Astrocyte (in vitro differentiated cells and primary cell): Measurements from ENCODE around the gene HERC2. TPM values are rescaled to one million over a fixed set of nuclear protein-coding genes. Genes with fewer than 3 reads are reported as not detected.
"Not testable (repeated sequence)": the region's sequence is repeated elsewhere in the genome, so short reads cannot be mapped to it uniquely, and the experiment has no call there.

Experiments
- DNase-seq: peaks from one replicate; pipeline ENCODE4 v3.0.0-alpha.2; 2010; ENCODE audit warnings: low read depth
- FAIRE-seq: peaks from 2 replicates; lab custom pipeline; 2011; peaks lifted over from hg19 to GRCh38; lab: Jason Lieb, UNC
- H2AFZ ChIP-seq: 2 replicates; pipeline ENCODE4 v1.6.0; 2012; ENCODE audit warnings: low read depth, low read length, inconsistent platforms
- H3K27ac ChIP-seq: 2 replicates; pipeline ENCODE4 v1.5.1; 2011; ENCODE audit warnings: low read depth, low read length, inconsistent platforms
- H3K27me3 ChIP-seq: 2 replicates; pipeline ENCODE4 v1.6.0; 2011; ENCODE audit warnings: low read length, inconsistent platforms; ENCODE audit not compliant: insufficient read depth
- H3K36me3 ChIP-seq: 2 replicates; pipeline ENCODE4 v1.5.1; 2011; ENCODE audit warnings: low read length, inconsistent platforms; ENCODE audit not compliant: insufficient read depth
- H3K4me1 ChIP-seq: 2 replicates; pipeline ENCODE4 v1.5.1; 2011; ENCODE audit warnings: low read length, inconsistent platforms; ENCODE audit not compliant: insufficient read depth
- H3K4me2 ChIP-seq: 2 replicates; pipeline ENCODE4 v1.6.0; 2012; ENCODE audit warnings: low read length, inconsistent platforms
- H3K4me3 ChIP-seq: 2 replicates; pipeline ENCODE4 v1.5.1; 2011; ENCODE audit warnings: low read depth, mild to moderate bottlenecking, low read length, inconsistent platforms; ENCODE audit not compliant: insufficient read depth
- H3K79me2 ChIP-seq: 2 replicates; pipeline ENCODE4 v1.6.0; 2012; ENCODE audit warnings: mild to moderate bottlenecking, low read length, inconsistent platforms; ENCODE audit not compliant: insufficient read depth
- H3K9ac ChIP-seq: 2 replicates; pipeline ENCODE4 v1.6.0; 2012; ENCODE audit warnings: mild to moderate bottlenecking, low read length, inconsistent platforms
- H3K9me3 ChIP-seq: 2 replicates; pipeline ENCODE4 v1.5.1; 2012; ENCODE audit warnings: low read depth, mild to moderate bottlenecking, low read length, inconsistent platforms; ENCODE audit not compliant: insufficient read depth
- H4K20me1 ChIP-seq: 2 replicates; pipeline ENCODE4 v1.6.0; 2012; ENCODE audit warnings: low read length, inconsistent platforms; ENCODE audit not compliant: insufficient read depth
- H3K27ac Mint-ChIP-seq: one replicate; pipeline ENCODE4 v1.8.0; 2021; ENCODE audit warnings: mild to moderate bottlenecking, mixed read lengths; ENCODE audit not compliant: unreplicated experiment
- H3K27me3 Mint-ChIP-seq: one replicate; pipeline ENCODE4 v1.8.0; 2021; ENCODE audit warnings: low read depth, mixed read lengths; ENCODE audit not compliant: unreplicated experiment
- H3K36me3 Mint-ChIP-seq: one replicate; pipeline ENCODE4 v1.8.0; 2021; ENCODE audit warnings: low read depth, mixed read lengths; ENCODE audit not compliant: unreplicated experiment
- H3K4me1 Mint-ChIP-seq: one replicate; pipeline ENCODE4 v1.8.0; 2021; ENCODE audit warnings: low read depth, mixed read lengths; ENCODE audit not compliant: unreplicated experiment
- H3K4me3 Mint-ChIP-seq: one replicate; pipeline ENCODE4 v1.8.0; 2021; ENCODE audit warnings: mild to moderate bottlenecking, moderate library complexity, mixed read lengths; ENCODE audit not compliant: unreplicated experiment
- H3K9me3 Mint-ChIP-seq: one replicate; pipeline ENCODE4 v1.8.0; 2021; ENCODE audit warnings: mild to moderate bottlenecking, mixed read lengths; ENCODE audit not compliant: unreplicated experiment
- CTCF ChIP-seq: IDR thresholded peaks from 2 replicates; pipeline ENCODE4 v1.5.1; 2011; ENCODE audit warnings: low read depth, mild to moderate bottlenecking, inconsistent platforms, low read length, moderate library complexity; ENCODE audit not compliant: insufficient read depth
- EZH2 ChIP-seq: IDR thresholded peaks from 2 replicates; pipeline ENCODE4 v1.6.1; 2012; ENCODE audit warnings: mild to moderate bottlenecking, low read length, inconsistent platforms; ENCODE audit not compliant: insufficient read depth
- total RNA-seq: library from RNA; stranded (reverse); gene quantifications from 2 replicates; pipeline ENCODE4 v1.2.1, GENCODE V29; 2021

The HERC2 gene
- total RNA-seq, 1 donor from 2014 or later = 61.5 TPM

GRCh38 chr15:28219116-28219515, 102.9 kb downstream of the HERC2 start:
- H2AFZ ChIP-seq = no peak overlapping the region
- H3K4me2 ChIP-seq = no peak overlapping the region
- H3K4me1 ChIP-seq = no peaks in the 10 kb centered on the region
- Mint-ChIP-seq H3K4me1 (no peaks in the 10 kb centered on the region), H3K27ac (no peak overlapping the region), H3K9me3 (no peaks in the 10 kb centered on the region), H3K36me3 (no peaks in the 10 kb centered on the region), H3K27me3 (no peaks in the 10 kb centered on the region), H3K4me3 (no peak overlapping the region)
- no peaks in the 10 kb centered on the region for H3K79me2 ChIP-seq
- H4K20me1 ChIP-seq = no peaks in the 10 kb centered on the region
- FAIRE-seq (no peak), DNase-seq (no peak)
- peaks cover 9% of the 10 kb centered on the region for H3K36me3 ChIP-seq
- no peaks in the 10 kb centered on the region for H3K9me3 ChIP-seq
- TF ChIP-seq EZH2 (no peak), CTCF (no peak)
- H3K27ac ChIP-seq = no peak overlapping the region
- H3K4me3 ChIP-seq = no peak overlapping the region
- no peaks in the 10 kb centered on the region for H3K27me3 ChIP-seq
- no peak overlapping the region for H3K9ac ChIP-seq

DNA sequence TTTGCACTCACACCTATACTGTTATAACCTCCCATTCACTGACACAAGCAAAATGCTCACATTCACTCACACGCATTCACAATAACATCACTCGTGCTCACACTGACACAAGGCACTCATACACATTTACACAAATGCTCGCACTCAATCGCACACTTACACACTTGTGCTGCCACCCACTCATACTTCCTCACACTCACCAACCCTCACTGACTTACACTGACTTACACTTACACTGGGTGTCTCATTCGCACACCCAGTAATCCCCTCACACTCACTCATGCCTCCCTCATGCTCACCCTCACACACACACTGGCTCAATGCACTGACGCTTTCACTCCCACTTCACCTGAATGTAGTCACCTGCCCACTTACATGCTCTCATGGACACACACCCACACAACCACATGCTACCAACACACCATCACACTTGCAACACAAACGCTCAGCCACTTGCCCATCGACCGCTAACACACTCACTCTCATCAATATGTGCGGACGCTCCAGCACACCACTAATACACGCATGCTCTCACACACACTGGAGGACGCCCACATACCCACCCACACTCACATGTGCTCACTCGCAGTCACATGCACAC, 104.9 kb downstream of the HERC2 start:
- not testable (repeated sequence) for H3K27me3 Mint-ChIP-seq, H3K36me3 Mint-ChIP-seq, H3K9me3 ChIP-seq, H3K4me2 ChIP-seq, H3K4me3 ChIP-seq, H3K27me3 ChIP-seq, H3K27ac ChIP-seq, H4K20me1 ChIP-seq, FAIRE-seq, H3K79me2 ChIP-seq, H3K36me3 ChIP-seq, H3K27ac Mint-ChIP-seq, H2AFZ ChIP-seq, DNase-seq, H3K9me3 Mint-ChIP-seq, H3K9ac ChIP-seq, H3K4me1 ChIP-seq, H3K4me1 Mint-ChIP-seq, H3K4me3 Mint-ChIP-seq

- H2AFZ ChIP-seq, DNase-seq, H3K79me2 ChIP-seq, H3K36me3 Mint-ChIP-seq, H3K27ac ChIP-seq, H3K4me1 ChIP-seq, H3K4me2 ChIP-seq, H3K4me3 Mint-ChIP-seq, H3K4me1 Mint-ChIP-seq, H3K36me3 ChIP-seq, FAIRE-seq, H3K9me3 Mint-ChIP-seq, H3K9ac ChIP-seq, H3K27ac Mint-ChIP-seq, H3K27me3 ChIP-seq, H3K27me3 Mint-ChIP-seq, H4K20me1 ChIP-seq, H3K4me3 ChIP-seq, H3K9me3 ChIP-seq: not testable (repeated sequence)
Measured at GRCh38 chr15:28215521-28215920, 106.5 kb downstream of the HERC2 start.

GRCh38 chr15:28214006-28214790, 107.8 kb downstream of the HERC2 start:
- H3K4me1 ChIP-seq, H4K20me1 ChIP-seq, H3K9ac ChIP-seq, H3K27ac Mint-ChIP-seq, H2AFZ ChIP-seq, FAIRE-seq, H3K27me3 Mint-ChIP-seq, DNase-seq, H3K9me3 ChIP-seq, H3K79me2 ChIP-seq, H3K4me3 ChIP-seq, H3K27me3 ChIP-seq, H3K36me3 Mint-ChIP-seq, H3K36me3 ChIP-seq, H3K4me1 Mint-ChIP-seq, H3K9me3 Mint-ChIP-seq, H3K4me2 ChIP-seq, H3K27ac ChIP-seq, H3K4me3 Mint-ChIP-seq: not testable (repeated sequence)

DNA sequence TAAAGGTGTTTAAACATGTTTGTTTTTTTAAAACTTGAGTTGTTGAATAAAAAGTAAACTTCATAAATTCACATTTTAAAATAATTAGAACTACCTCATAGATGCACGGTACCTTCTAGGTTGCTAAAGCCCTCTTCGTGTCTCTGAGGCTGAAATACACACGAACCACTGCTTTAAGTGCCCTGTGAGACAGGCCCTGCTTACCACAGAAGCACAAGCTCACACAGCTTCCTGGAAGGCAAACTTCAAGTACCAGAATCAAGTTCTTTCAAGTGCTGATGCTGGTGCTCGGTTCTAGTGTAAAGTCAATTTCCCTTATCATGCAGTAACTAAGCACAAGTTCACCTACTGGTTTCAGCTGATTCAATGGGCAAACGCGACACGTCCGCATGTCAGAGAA, 108.6 kb downstream of the HERC2 start:
- not testable (repeated sequence) for FAIRE-seq, DNase-seq, H3K27me3 Mint-ChIP-seq, H3K4me1 Mint-ChIP-seq, H3K27me3 ChIP-seq, H4K20me1 ChIP-seq, H3K27ac ChIP-seq, H3K79me2 ChIP-seq, H3K4me1 ChIP-seq, H3K9me3 Mint-ChIP-seq, H3K4me3 ChIP-seq, H3K9me3 ChIP-seq, H3K36me3 Mint-ChIP-seq, H2AFZ ChIP-seq, H3K36me3 ChIP-seq, H3K4me2 ChIP-seq, H3K9ac ChIP-seq, H3K4me3 Mint-ChIP-seq, H3K27ac Mint-ChIP-seq
